Liver (tissue), 9 donors: ENCODE results near the gene PLVAP. TPM values are rescaled to one million over a fixed set of nuclear protein-coding genes. Genes with fewer than 3 reads are reported as not detected.
A peak's percentile ranks its signal among the peaks of the same experiment; 100 is the strongest.

Experiments used
- DNase-seq: peaks from one replicate; pipeline ENCODE4 v3.0.0-alpha.2; 2017; ENCODE audit warnings: low spot score
- H3K27ac ChIP-seq, 2 donors: one replicate each; pipeline ENCODE4 v1.7.0; 2013; ENCODE audit warnings: inconsistent platforms in 2 of 2, low read length in 2 of 2, control low read depth in 1 of 2, low read depth in 1 of 2, mild to moderate bottlenecking in 1 of 2
- H3K27me3 ChIP-seq, 4 donors: one replicate each; pipeline versions ENCODE4 v1.6.1 to v1.7.0; 2013; ENCODE audit warnings: low read length in 3 of 4, inconsistent platforms in 1 of 4, mild to moderate bottlenecking in 1 of 4, moderate library complexity in 1 of 4; ENCODE audit not compliant: control insufficient read depth in 4 of 4, insufficient read depth in 4 of 4
- H3K36me3 ChIP-seq, 4 donors: one replicate each; pipeline versions ENCODE4 v1.6.1 to v1.7.0; 2013; ENCODE audit warnings: low read length in 3 of 4, mild to moderate bottlenecking in 3 of 4, low read depth in 1 of 4, moderate library complexity in 1 of 4; ENCODE audit not compliant: control insufficient read depth in 4 of 4, insufficient read depth in 3 of 4
- H3K4me1 ChIP-seq, 4 donors: one replicate each; pipeline versions ENCODE4 v1.6.1 to v1.7.0; 2013; ENCODE audit warnings: low read length in 3 of 4, mild to moderate bottlenecking in 3 of 4, moderate library complexity in 1 of 4; ENCODE audit not compliant: control insufficient read depth in 4 of 4, insufficient read depth in 4 of 4
- H3K4me3 ChIP-seq, 3 donors: one replicate each; pipeline versions ENCODE4 v1.6.1 to v1.7.0; 2013; ENCODE audit warnings: low read length in 3 of 3, control low read depth in 1 of 3, low read depth in 1 of 3, mild to moderate bottlenecking in 1 of 3
- H3K9ac ChIP-seq, 2 donors: one replicate each; pipeline ENCODE4 v1.7.0; 2013; ENCODE audit warnings: low read length in 2 of 2, mild to moderate bottlenecking in 2 of 2, moderate library complexity in 2 of 2, control low read depth in 1 of 2, low read depth in 1 of 2
- H3K9me3 ChIP-seq, 4 donors: one replicate each; pipeline versions ENCODE4 v1.6.1 to v1.7.0; 2013; ENCODE audit warnings: low read length in 3 of 4; ENCODE audit not compliant: control insufficient read depth in 4 of 4
- ATF3 ChIP-seq: IDR thresholded peaks from 2 replicates; pipeline ENCODE4 v1.6.1; 2016; ENCODE audit warnings: antibody characterized with exemption
- GABPA ChIP-seq, 2 donors: IDR thresholded peaks in 1 of 2; conservative IDR thresholded peaks in 1 of 2; 2 replicates each; pipeline ENCODE4 v1.6.1; 2016; ENCODE audit warnings: antibody characterized with exemption in 2 of 2, mild to moderate bottlenecking in 1 of 2, moderate library complexity in 1 of 2
- HNF4G ChIP-seq: IDR thresholded peaks from 2 replicates; pipeline ENCODE4 v1.6.1; 2016; ENCODE audit warnings: antibody characterized with exemption
- JUND ChIP-seq, 2 donors: IDR thresholded peaks; 2 replicates each; pipeline ENCODE4 v1.6.1; 2016; ENCODE audit warnings: antibody characterized with exemption in 2 of 2
- RAD21 ChIP-seq, 2 donors: IDR thresholded peaks; 2 replicates each; pipeline ENCODE4 v1.6.1; 2016; ENCODE audit warnings: antibody characterized with exemption in 2 of 2, mild to moderate bottlenecking in 2 of 2
- RXRA ChIP-seq, 2 donors: IDR thresholded peaks; 2 replicates each; pipeline ENCODE4 v1.6.1; 2017 to 2018; ENCODE audit warnings: antibody characterized with exemption in 2 of 2, mild to moderate bottlenecking in 1 of 2
- TAF1 ChIP-seq: conservative IDR thresholded peaks from 2 replicates; pipeline ENCODE4 v1.6.1; 2016; ENCODE audit warnings: antibody characterized with exemption, mild to moderate bottlenecking
- YY1 ChIP-seq: IDR thresholded peaks from 2 replicates; pipeline ENCODE4 v1.6.1; 2016; ENCODE audit warnings: antibody characterized with exemption, mild to moderate bottlenecking
- WGBS: extraction: QIAGEN DNeasy Blood & Tissue Kit; methylation state at CpG from one replicate; pipeline ENCODE4 v1.1.7; 2013; 5-methylcytosine and 5-hydroxymethylcytosine counted together
- polyA plus RNA-seq, 2 donors: library from polyadenylated mRNA; stranded (reverse) in 1 of 2; unstranded in 1 of 2; fragments of 200-250 nt in 1 of 2; fragments of >200 nt in 1 of 2; fragmentation: Nextera tagmentation in 1 of 2; extraction: Ambion mirVana in 1 of 2; gene quantifications; one replicate each; pipeline versions ENCODE4 v1.2.1 to v1.2.3, GENCODE V29; 2013 to 2015
- total RNA-seq, 2 donors: library from RNA; depleted of rRNA; stranded (reverse); fragments of >200 nt; gene quantifications; one replicate each; pipeline ENCODE4 v1.2.3, GENCODE V29; 2014
- TF ChIP-seq, protein P1 (sequence below): IDR thresholded peaks from 2 replicates; pipeline ENCODE4 v1.6.1; 2016; ENCODE audit warnings: antibody characterized with exemption, mild to moderate bottlenecking
- TF ChIP-seq, protein P2 (sequence below): fragments of 150-350 bp; IDR thresholded peaks from 2 replicates; pipeline ENCODE4 v1.5.1; 2017; ENCODE audit warnings: improper control_type of control experiment, low read depth, low read length; ENCODE audit not compliant: missing input control
- TF ChIP-seq, protein P3 (sequence below): IDR thresholded peaks from 2 replicates; pipeline ENCODE4 v1.6.1; 2016; ENCODE audit warnings: antibody characterized with exemption
- TF ChIP-seq, protein P4 (sequence below): IDR thresholded peaks from 2 replicates; pipeline ENCODE4 v1.6.1; 2016; ENCODE audit warnings: antibody characterized with exemption
- donor health status: healthy.
- donor health status: healthy.
- donor health status: healthy.
- donor health status: healthy.
- donor health status: healthy.

Gene PLVAP
- total and polyA plus RNA-seq, 4 donors: 4.2 to 11.8 (median 8.6) TPM

GRCh38 chr19:17327654-17328516, 49.3 kb downstream of the PLVAP start:
- 36% methylated on average over 64 of the region's 64 CpGs for WGBS
- H3K9ac ChIP-seq: no peak overlapping the region
- H3K9me3 ChIP-seq: no peaks in the 10 kb centered on the region
- H3K27ac ChIP-seq: no peak overlapping the region
- no peak for DNase-seq
- peaks cover 12 to 23% (median 14%) of the 10 kb centered on the region in 4 donors for H3K4me1 ChIP-seq
- H3K4me3 ChIP-seq: peak overlapping the region in 1 of 3 donors; percentile 44
- no peak for TF ChIP-seq GABPA (IDR thresholded peaks at IDR 0.05 in 1 of 2, conservative IDR thresholded peaks at IDR 0.05 in 1 of 2)
- peak in 1 of 2 donors; percentile 16 for TF ChIP-seq RAD21 (IDR thresholded peaks at IDR 0.05)
- TF ChIP-seq, protein P1, sequence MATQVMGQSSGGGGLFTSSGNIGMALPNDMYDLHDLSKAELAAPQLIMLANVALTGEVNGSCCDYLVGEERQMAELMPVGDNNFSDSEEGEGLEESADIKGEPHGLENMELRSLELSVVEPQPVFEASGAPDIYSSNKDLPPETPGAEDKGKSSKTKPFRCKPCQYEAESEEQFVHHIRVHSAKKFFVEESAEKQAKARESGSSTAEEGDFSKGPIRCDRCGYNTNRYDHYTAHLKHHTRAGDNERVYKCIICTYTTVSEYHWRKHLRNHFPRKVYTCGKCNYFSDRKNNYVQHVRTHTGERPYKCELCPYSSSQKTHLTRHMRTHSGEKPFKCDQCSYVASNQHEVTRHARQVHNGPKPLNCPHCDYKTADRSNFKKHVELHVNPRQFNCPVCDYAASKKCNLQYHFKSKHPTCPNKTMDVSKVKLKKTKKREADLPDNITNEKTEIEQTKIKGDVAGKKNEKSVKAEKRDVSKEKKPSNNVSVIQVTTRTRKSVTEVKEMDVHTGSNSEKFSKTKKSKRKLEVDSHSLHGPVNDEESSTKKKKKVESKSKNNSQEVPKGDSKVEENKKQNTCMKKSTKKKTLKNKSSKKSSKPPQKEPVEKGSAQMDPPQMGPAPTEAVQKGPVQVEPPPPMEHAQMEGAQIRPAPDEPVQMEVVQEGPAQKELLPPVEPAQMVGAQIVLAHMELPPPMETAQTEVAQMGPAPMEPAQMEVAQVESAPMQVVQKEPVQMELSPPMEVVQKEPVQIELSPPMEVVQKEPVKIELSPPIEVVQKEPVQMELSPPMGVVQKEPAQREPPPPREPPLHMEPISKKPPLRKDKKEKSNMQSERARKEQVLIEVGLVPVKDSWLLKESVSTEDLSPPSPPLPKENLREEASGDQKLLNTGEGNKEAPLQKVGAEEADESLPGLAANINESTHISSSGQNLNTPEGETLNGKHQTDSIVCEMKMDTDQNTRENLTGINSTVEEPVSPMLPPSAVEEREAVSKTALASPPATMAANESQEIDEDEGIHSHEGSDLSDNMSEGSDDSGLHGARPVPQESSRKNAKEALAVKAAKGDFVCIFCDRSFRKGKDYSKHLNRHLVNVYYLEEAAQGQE: no peak
- TF ChIP-seq, protein P2, sequence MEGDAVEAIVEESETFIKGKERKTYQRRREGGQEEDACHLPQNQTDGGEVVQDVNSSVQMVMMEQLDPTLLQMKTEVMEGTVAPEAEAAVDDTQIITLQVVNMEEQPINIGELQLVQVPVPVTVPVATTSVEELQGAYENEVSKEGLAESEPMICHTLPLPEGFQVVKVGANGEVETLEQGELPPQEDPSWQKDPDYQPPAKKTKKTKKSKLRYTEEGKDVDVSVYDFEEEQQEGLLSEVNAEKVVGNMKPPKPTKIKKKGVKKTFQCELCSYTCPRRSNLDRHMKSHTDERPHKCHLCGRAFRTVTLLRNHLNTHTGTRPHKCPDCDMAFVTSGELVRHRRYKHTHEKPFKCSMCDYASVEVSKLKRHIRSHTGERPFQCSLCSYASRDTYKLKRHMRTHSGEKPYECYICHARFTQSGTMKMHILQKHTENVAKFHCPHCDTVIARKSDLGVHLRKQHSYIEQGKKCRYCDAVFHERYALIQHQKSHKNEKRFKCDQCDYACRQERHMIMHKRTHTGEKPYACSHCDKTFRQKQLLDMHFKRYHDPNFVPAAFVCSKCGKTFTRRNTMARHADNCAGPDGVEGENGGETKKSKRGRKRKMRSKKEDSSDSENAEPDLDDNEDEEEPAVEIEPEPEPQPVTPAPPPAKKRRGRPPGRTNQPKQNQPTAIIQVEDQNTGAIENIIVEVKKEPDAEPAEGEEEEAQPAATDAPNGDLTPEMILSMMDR: peak; percentile 18
- TF ChIP-seq ATF3: no peak
- TF ChIP-seq, protein P3, sequence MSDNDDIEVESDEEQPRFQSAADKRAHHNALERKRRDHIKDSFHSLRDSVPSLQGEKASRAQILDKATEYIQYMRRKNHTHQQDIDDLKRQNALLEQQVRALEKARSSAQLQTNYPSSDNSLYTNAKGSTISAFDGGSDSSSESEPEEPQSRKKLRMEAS: no peak
- TF ChIP-seq RXRA (IDR thresholded peaks at IDR 0.05): no peak
- TF ChIP-seq HNF4G: no peak
- no peak for TF ChIP-seq JUND (IDR thresholded peaks at IDR 0.05)
- TF ChIP-seq, protein P4, sequence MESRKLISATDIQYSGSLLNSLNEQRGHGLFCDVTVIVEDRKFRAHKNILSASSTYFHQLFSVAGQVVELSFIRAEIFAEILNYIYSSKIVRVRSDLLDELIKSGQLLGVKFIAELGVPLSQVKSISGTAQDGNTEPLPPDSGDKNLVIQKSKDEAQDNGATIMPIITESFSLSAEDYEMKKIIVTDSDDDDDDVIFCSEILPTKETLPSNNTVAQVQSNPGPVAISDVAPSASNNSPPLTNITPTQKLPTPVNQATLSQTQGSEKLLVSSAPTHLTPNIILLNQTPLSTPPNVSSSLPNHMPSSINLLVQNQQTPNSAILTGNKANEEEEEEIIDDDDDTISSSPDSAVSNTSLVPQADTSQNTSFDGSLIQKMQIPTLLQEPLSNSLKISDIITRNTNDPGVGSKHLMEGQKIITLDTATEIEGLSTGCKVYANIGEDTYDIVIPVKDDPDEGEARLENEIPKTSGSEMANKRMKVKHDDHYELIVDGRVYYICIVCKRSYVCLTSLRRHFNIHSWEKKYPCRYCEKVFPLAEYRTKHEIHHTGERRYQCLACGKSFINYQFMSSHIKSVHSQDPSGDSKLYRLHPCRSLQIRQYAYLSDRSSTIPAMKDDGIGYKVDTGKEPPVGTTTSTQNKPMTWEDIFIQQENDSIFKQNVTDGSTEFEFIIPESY: no peak
- TF ChIP-seq TAF1: no peak
- no peak for TF ChIP-seq YY1
- H3K36me3 ChIP-seq: no peaks in the 10 kb centered on the region
- H3K27me3 ChIP-seq: no peaks in the 10 kb centered on the region
